HG03045 (cell line): ENCODE data around the gene MMP10.

Experiments used
- ATAC-seq: cut with Tn5 transposase; IDR thresholded peaks from one replicate; pipeline ENCODE4 v1.9.1; 2021; ENCODE audit warnings: mild to moderate bottlenecking, moderate library complexity; ENCODE audit not compliant: unreplicated experiment

MMP10 gene

GRCh38 chr11:102780491-102780918 is at the start of gene MMP10:
MMP10 (minus strand) TSS chr11:102780628; CDS start chr11:102780591, 37 bp downstream.
- ATAC-seq, result no peak

DNA sequence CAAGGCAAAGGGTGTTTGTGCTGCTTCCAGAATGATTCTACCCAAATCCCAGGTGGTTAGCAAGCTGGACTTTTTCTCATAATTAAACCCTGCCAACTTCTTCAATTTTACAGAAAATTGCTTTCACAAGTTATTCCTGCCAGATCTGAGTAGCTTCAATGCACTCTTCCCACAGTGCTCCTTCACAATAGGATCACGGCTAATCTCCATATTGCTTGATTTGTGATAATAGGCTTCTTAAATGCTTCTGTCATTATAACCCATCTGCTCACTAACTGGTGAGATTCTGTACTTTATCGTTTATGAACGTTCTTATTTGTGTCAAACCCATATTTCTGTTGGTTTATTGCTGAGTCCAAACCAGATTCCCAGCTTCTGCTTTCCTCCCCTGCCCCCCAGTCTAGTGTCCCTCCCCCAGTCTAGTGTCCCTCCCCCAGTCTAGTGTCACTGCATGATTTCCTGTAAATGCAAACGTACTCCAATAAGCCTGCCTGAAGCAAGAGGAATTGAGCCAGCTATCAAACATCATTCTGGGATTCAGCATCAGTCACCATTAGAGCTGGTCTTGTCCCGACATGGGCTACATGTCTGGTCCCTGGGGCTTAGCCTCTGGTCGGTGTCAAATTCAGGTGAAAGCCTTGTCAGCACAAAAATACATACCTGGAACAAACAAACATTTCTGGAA is 49.0 kb upstream of the MMP10 start:
- ATAC-seq, result no peak

DNA sequence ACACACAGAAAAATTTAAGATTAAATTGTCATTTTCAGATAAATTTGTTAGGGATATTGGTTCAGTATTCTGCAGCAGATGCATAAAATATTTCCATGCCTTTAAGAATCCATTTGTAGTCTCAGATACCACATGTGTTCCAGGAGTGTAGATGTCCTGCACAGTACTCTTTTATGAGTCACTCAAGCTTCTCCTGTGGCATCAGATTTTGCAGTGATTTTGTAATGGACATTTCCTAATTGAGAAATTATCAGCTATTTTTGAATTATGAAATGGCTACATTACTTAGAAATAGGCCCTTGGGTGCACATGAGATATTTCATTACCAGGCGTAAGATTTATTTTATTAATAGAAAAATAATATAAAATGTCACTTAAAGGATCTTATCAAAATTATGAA is 44.1 kb upstream of the MMP10 start:
- ATAC-seq, result no peak

GRCh38 chr11:102819491-102819890 is 39.1 kb upstream of the MMP10 start:
- ATAC-seq, result no peak

GRCh38 chr11:102813484-102813883 is 33.1 kb upstream of the MMP10 start:
- ATAC-seq, result no peak

DNA sequence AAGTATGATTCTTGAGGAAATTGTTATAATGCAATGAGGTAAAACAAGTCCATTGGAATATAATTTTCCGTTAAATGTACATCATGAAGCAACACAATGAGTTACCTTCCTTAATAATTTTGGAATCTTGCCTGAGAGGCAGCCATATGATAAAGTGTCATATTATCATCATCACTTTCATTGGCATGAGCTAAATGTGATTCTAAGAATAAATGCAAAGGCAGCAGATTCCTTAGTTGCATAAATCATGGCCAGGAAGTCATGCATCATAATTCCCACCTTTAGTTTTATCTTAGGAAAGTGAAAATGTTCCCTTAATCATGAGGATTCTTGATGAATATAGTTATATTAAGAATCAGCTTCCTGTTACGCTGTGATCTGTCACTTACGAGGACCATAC is 31.8 kb upstream of the MMP10 start:
- no peak for ATAC-seq

DNA sequence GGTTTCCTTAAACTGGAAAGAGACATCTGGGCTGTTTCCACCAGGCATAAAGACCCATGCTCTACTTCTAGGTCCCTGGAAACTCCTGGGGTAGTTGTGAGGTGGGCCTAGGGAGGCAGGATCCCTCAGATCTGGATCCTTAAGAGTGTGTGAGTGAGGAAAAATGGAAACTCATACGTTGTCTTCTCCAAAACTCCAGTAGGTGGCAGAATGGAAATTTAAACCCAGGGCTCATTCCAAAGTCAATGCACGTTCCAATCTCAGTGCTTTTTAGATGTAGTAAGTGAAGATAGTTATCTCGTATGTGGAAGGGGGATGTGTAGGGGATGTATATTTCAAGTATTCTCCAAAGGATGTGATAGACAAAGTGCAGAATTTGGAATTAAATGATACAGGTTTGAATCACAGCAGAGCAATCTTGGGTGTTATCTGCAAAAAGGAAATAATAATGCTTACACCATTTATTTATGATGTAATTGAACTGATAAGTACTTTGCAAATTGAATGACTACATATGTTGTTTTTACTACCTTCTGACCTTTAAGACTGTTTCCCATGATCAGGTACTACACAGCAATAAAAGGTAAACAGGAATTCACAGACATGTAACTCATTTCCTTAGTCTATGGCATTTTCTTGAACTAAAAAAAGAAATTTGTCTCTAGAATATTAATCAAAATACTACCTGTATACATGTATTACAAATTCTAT is 30.7 kb upstream of the MMP10 start:
- no peak for ATAC-seq

DNA sequence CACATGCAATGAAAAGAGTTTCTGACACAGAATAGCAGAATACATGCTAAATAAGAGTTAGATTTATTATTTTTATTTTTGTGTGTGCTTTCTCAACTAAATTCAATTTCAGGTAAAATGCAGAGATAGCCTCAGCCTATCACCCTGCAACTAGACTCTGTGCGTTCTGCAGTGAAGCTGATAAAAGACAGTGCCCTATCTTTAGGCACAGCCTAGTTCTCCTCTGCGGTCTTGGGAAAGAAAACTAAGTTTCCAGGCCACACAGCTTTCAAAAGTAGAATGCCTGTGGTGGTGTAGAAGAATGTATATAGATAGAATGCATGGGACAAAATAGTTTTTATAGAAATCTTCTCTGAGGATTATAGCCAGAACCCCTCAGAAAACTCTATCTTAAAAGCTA is 29.5 kb upstream of the MMP10 start:
- no peak for ATAC-seq

DNA sequence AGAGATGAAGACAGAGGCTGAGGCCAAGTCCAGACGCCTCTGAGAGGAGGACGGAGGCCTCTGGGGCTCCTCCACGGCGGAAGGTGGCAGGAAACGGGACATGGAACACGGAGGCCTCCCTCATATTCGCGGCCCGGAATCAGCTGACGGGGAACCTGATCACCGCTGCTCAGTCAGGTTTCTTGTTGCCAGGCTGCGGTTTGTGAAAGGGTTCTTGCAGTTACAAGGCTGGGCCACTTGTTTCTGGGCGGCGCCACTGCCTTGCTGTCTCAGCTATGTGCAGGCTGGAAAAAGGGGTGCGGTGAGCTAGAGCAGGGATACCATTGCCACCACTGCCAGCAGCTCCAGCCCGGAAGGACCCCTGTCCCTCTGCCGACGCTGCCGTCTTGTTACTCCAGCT is 27.5 kb upstream of the MMP10 start:
- peak; percentile 49 for ATAC-seq

GRCh38 chr11:102806296-102806695 is 25.9 kb upstream of the MMP10 start:
- no peak for ATAC-seq

GRCh38 chr11:102802341-102802740 is 21.9 kb upstream of the MMP10 start:
- no peak for ATAC-seq

- no peak for ATAC-seq
Observed at GRCh38 chr11:102800767-102801166, 20.3 kb upstream of the MMP10 start.

GRCh38 chr11:102799681-102800340 is 19.4 kb upstream of the MMP10 start:
- no peak for ATAC-seq

DNA sequence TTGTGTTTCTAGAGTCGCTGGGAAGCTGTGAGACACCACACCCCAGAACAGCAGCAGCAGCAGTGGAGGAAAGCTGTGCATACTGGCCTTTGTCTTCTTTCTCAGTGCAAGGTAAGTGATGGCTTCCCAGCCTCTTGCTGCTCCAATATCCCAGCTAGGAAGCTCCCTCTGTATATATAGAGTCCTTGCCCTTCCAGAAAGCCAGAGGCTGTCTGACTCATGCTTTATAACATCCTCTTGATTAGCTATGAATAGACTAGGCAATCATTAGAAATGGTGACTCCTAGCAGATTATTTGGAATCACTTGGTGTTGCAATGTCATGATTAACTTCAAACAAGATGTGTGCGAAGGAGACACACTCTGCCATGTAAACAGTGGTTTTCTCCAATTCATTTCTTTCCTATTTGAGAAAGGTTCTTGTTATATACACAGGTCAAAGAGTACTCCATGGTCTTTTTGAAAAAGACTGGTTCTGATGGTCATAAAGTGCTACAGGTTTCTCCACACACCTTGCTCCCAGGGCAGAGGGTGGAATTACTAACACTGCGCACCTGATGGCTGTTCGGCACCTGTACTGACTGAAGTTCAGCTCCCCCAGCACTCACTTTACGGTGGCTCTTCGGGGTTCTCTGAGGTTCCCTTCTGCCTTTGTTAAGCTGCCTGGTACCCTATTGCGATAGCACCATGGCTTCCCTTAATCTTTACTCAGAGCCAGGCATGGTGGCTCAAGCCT is 17.8 kb upstream of the MMP10 start, which contains the start of gene MMP1:
MMP1 (minus strand) TSS at position 149 of the 735 bp plus-strand sequence; CDS start at position 81, 68 bp downstream.
- no peak for ATAC-seq

GRCh38 chr11:102794382-102794781 is 14.0 kb upstream of the MMP10 start:
- peak; percentile 83 for ATAC-seq

DNA sequence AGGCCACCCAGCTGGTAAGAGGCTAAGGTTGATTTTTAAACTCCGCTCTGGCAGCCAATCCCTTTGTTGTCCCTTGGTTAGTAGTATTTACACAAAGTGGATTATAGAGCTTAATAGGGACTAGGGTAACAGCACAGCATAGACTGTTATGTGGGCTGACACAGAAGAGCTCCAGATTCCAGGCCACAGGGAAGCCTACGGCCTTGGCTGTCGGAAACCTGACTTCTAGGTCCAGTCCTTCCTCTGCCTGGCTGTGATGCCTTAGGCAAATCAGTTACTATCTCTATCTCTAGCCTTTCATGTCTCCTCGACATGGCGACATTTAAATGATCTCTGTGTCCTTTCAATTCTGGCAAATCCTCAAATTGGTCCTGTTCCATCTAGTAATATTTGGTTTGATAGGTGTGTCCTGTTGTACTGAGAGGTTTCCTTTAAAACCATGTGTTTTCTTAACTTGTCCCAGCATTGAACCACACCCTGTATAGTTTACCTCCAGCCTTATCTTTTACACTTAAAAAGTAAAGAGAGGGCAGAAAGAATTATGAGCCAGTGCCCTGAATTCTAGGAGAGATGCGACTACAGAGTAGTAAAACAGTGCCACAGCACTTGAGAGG is 13.4 kb upstream of the MMP10 start:
- no peak for ATAC-seq

DNA sequence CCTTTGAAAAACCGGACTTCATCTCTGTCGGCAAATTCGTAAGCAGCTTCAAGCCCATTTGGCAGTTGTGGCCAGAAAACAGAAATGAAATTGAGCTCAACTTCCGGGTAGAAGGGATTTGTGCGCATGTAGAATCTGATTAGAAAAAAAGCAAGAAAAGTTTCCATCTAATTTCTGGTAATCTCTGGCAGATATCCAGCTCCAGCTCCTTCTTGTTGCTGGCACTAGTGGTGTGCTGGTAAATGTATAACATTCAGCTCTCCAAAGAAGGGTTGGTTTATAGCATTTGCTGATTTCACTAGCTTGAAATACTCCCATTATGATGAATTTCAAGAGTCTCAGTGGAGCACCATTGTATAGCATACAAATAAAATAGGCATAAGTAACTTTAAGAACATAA is 12.2 kb upstream of the MMP10 start:
- no peak for ATAC-seq

- no peak for ATAC-seq
Observed at GRCh38 chr11:102791271-102792036, 11.0 kb upstream of the MMP10 start.

DNA sequence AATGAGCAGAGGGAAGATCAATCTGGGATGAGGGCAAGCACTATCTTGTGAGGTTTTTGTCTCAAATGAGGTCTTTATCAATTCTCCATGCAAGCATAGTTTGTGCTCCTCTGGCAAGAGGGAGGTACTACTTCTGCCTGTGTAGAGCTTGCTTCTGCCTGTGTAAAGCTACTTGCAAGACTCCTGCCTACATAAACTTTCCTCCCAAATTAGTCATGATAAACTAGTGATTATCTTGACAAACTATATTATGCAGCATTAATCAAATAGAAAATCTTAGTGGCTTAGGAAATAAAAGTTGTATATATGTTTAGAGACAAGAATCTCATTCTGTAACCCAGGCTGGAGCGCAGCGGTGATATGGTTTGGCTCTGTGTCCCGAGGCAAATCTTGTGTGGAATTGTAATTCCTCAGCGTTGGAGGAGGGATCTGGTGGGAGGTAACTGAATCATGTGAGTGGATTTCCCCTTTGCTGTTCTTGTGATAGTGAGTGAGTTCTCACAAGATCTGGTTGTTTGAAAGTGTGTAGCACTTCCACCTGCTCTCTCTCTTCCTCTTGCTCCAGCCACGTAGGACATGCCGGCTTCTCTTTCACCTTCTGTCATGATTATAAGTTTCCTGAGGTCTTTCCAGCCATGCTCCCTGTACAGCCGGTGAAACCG is 8.0 kb upstream of the MMP10 start:
- no peak for ATAC-seq
